ENCODE results near the gene TGM6.

TGM6 gene

GRCh38 chr20:2337142-2337541, 43.6 kb upstream of the TGM6 start:
- TF ChIP-seq, protein P1, sequence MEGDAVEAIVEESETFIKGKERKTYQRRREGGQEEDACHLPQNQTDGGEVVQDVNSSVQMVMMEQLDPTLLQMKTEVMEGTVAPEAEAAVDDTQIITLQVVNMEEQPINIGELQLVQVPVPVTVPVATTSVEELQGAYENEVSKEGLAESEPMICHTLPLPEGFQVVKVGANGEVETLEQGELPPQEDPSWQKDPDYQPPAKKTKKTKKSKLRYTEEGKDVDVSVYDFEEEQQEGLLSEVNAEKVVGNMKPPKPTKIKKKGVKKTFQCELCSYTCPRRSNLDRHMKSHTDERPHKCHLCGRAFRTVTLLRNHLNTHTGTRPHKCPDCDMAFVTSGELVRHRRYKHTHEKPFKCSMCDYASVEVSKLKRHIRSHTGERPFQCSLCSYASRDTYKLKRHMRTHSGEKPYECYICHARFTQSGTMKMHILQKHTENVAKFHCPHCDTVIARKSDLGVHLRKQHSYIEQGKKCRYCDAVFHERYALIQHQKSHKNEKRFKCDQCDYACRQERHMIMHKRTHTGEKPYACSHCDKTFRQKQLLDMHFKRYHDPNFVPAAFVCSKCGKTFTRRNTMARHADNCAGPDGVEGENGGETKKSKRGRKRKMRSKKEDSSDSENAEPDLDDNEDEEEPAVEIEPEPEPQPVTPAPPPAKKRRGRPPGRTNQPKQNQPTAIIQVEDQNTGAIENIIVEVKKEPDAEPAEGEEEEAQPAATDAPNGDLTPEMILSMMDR (IDR thresholded peaks at IDR 0.05) = no peak
- no peak overlapping the region for H3K27ac ChIP-seq
- no peak for DNase-seq (ENCODE audit: low spot score)
- no peak overlapping the region for H3K4me3 ChIP-seq

DNA sequence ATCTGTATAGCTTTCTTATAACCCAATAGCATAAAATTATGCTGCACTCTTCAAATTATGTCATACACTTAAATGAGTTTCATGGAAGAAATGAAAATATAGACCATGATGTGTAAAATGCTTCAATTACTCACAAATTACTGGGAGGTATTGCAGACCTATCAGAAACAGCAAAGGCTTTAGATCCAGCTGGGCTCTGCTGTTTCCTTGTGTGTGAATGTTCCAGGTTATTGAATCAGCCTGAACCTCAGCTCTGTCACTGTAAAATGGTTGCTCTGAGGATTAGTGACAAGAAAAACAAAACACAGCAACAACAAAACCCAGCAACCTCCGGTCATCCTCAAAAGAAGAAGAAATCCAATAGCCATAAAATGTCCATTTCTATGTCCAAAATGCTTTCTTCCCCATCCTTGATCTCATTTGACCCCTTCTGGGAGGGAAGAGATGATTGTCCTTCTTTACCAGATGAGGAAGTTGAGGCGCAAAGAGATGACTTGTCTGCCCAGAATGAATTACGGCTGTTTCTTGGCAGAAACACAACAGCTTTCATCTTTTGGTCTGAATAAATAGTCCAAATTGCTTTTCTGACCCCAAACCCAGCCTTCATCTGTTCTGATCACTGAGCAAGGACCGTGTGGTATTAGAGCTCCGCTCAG, 42.2 kb upstream of the TGM6 start:
- DNase-seq (ENCODE audit: low spot score) = no peak
- TF ChIP-seq, protein P1 (IDR thresholded peaks at IDR 0.05) = no peak
- Histone ChIP-seq H3K27ac (no peak overlapping the region), H3K4me3 (no peak overlapping the region)

- TF ChIP-seq, protein P1 (IDR thresholded peaks at IDR 0.05) = no peak
These were observed 40.6 kb upstream of the TGM6 start for GRCh38 chr20:2340136-2340535.

GRCh38 chr20:2340823-2341222, 39.9 kb upstream of the TGM6 start:
- Histone ChIP-seq H3K4me3 (no peak overlapping the region), H3K27ac (no peak overlapping the region)
- no peak for DNase-seq (ENCODE audit: low spot score)
- TF ChIP-seq, protein P1 (IDR thresholded peaks at IDR 0.05) = no peak

More at GRCh38 chr20:2340136-2340535, 40.6 kb upstream of the TGM6 start:
- no peak for DNase-seq (ENCODE audit: low spot score)
- Histone ChIP-seq H3K4me3 (no peak overlapping the region), H3K27ac (no peak overlapping the region)

- DNase-seq (ENCODE audit: low spot score) = no peak
- Histone ChIP-seq H3K27ac (no peak overlapping the region), H3K4me3 (no peak overlapping the region)
- TF ChIP-seq, protein P1 (IDR thresholded peaks at IDR 0.05) = no peak
These were observed 39.4 kb upstream of the TGM6 start for GRCh38 chr20:2341336-2341735.

- DNase-seq (ENCODE audit: low spot score) = no peak
- H3K27ac ChIP-seq = no peak overlapping the region
- TF ChIP-seq, protein P1 (IDR thresholded peaks at IDR 0.05) = no peak
- H3K4me3 ChIP-seq = no peak overlapping the region
These were observed 38.5 kb upstream of the TGM6 start for GRCh38 chr20:2342243-2342642.

DNA sequence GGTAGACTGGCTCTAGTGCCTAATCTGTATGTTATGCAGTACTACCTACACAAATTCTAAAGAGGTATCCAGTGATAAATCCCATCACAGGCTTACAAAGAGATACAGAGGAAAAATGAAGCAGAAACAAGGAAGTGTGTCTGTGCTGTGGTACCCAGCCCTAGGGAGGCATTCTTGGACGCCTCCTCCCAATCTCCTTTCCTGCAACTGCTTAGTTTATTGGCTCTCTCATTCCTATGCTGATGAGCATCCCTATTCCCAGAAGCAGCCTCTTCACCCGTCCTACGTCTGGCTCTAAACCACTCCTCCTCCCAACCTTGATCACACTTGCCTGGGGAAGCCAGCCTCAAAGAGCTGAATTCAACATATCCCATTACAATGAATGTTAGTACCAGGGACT, 34.5 kb upstream of the TGM6 start:
- DNase-seq (ENCODE audit: low spot score) = no peak
- TF ChIP-seq, protein P1 (IDR thresholded peaks at IDR 0.05) = no peak
- H3K4me3 ChIP-seq = no peak overlapping the region
- no peak overlapping the region for H3K27ac ChIP-seq
